ENCODE measurements around the gene MTA3.
A peak's percentile ranks its signal among the peaks of the same experiment; 100 is the strongest.
"Not testable (repeated sequence)": the region's sequence is repeated elsewhere in the genome, so short reads cannot be mapped to it uniquely, and the experiment has no call there.

The MTA3 gene

DNA sequence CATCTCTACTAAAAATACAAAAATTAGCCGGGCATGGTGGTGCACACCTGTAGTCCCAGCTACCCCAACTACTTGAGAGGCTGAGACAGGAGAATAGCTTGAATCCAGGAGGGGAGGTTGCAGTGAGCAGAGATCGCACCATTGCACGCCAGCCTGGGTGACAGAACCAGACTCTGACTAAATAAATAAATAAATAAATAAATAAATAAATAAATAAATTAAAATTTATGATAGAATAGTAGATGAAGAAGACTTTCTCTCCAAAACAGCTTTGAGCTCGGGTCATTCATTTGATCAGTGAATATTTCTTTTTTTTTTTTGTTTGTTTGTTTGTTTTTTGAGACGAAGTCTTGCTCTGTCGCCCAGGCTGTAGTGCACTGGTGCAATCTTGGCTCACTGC is 17.6 kb upstream of the MTA3 start:
- Histone ChIP-seq H3K36me3 (ENCODE audit: control insufficient read depth, insufficient read depth, low read length) (no peaks in the 10 kb centered on the region), H3K4me3 (ENCODE audit: low read depth, low read length) (no peak overlapping the region), H3K9me3 (ENCODE audit: control insufficient read depth, insufficient read depth, low read length) (no peaks in the 10 kb centered on the region), H3K4me1 (ENCODE audit: control insufficient read depth, insufficient read depth, low read length) (peaks cover 24% of the 10 kb centered on the region), H3K9ac (ENCODE audit: low read depth, low read length) (no peak overlapping the region), H3K27me3 (ENCODE audit: control insufficient read depth, insufficient read depth, low read length) (no peaks in the 10 kb centered on the region)

DNA sequence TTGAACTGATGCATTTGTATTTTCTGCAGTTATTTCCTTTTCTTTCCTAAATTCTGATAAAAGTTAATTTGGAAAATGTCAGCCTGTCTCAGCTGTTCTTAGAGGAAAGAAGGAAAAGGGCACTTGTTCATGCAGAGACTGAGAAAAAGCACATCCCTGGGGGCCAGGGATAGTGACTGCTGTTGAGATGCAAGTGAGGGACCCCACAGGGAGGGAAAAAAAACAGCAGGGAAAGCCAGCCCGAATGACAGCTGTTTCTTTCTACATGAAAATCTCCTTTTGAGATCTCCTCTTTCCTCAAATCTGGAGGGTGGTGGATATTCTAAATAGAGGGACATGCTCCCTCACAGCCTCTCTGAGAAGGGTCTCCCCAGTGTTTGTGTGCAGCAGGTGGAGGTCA is 14.0 kb upstream of the MTA3 start:
- Histone ChIP-seq H3K9me3 (ENCODE audit: control insufficient read depth, insufficient read depth, low read length) (no peaks in the 10 kb centered on the region), H3K9ac (ENCODE audit: low read depth, low read length) (no peak overlapping the region), H3K4me1 (ENCODE audit: control insufficient read depth, insufficient read depth, low read length) (peaks cover 12% of the 10 kb centered on the region), H3K27me3 (ENCODE audit: control insufficient read depth, insufficient read depth, low read length) (no peaks in the 10 kb centered on the region), H3K4me3 (ENCODE audit: low read depth, low read length) (no peak overlapping the region), H3K36me3 (ENCODE audit: control insufficient read depth, insufficient read depth, low read length) (no peaks in the 10 kb centered on the region)

DNA sequence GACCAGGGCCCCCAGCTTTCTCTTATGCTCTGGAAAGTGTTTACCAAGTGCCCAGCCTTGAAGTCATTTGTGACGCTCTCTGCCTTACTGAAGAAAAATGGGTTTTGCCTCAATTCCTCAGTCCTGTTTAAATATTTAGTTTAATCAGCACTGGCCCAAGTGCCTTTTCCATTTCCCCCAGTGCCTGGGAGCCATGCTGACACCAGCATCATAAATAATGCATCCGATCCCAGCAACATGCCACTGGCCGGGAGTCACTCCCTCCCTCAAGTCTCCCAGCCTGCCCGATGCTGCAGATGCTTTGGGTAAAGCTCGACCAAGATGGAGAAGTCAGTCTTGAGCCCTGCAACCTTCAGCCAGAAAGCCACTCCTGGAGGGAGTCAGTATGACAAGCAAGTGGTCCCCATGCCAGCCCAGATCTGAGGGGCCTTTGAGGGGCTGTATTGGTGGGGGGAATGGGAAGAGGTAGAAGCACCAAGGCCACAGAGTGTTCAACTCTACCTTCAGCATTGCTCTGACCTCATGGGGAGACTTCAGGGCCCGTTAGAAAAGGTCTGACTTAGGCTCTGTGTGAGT is 12.0 kb upstream of the MTA3 start:
- Histone ChIP-seq H3K4me1 (ENCODE audit: control insufficient read depth, insufficient read depth, low read length) (peaks cover 12% of the 10 kb centered on the region), H3K9ac (ENCODE audit: low read depth, low read length) (no peak overlapping the region)

DNA sequence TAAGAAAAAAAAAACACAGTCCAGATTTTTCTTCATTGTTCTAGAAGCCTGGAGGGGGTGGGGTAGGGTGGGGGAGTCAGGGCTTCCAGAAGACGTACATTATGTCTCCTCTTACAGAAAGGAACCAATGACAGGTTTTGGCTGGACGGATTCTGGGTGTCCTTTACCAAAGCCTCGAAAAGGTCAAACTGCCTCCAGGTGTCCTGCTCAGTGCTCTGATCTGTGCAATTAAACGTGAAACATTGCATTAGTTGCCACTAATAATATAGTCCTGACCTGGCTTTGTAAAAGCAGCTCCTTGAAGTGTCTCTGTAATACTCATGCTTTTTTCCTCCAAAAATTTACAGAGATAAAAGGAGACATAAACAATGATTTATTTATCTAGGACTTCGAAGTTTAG is 11.1 kb upstream of the MTA3 start:
- peaks cover 7% of the 10 kb centered on the region for H3K4me1 ChIP-seq (ENCODE audit: control insufficient read depth, insufficient read depth, low read length)
- no peak overlapping the region for H3K9ac ChIP-seq (ENCODE audit: low read depth, low read length)
- H3K36me3 ChIP-seq (ENCODE audit: control insufficient read depth, insufficient read depth, low read length): no peaks in the 10 kb centered on the region
- H3K9me3 ChIP-seq (ENCODE audit: control insufficient read depth, insufficient read depth, low read length): no peaks in the 10 kb centered on the region
- H3K27me3 ChIP-seq (ENCODE audit: control insufficient read depth, insufficient read depth, low read length): no peaks in the 10 kb centered on the region
- H3K4me3 ChIP-seq (ENCODE audit: low read depth, low read length): no peak overlapping the region

More for the DNA sequence above, 12.0 kb upstream of the MTA3 start:
- H3K36me3 ChIP-seq (ENCODE audit: control insufficient read depth, insufficient read depth, low read length): no peaks in the 10 kb centered on the region
- no peaks in the 10 kb centered on the region for H3K9me3 ChIP-seq (ENCODE audit: control insufficient read depth, insufficient read depth, low read length)
- no peaks in the 10 kb centered on the region for H3K27me3 ChIP-seq (ENCODE audit: control insufficient read depth, insufficient read depth, low read length)
- no peak overlapping the region for H3K4me3 ChIP-seq (ENCODE audit: low read depth, low read length)

DNA sequence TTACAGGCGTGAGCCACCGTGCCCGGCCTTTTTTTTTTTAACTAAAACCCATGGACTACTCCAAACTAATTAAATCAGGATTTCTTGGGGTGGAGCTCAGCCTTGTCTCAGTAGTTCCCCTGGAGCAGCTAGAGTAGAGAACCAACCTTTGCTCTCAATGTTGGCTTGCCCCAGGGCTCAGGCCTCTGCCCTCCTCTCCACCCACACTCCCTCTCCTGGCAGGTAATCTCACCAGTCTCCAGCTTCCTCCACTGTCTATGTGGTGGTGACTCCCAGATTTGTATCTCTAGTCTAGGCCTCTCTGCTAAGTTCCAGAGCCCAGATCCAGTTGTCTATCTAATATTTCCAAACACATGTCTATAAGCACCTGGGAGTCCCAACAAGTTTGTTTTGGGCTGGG is 9.6 kb upstream of the MTA3 start:
- Histone ChIP-seq H3K4me3 (ENCODE audit: low read depth, low read length) (no peak overlapping the region), H3K9me3 (ENCODE audit: control insufficient read depth, insufficient read depth, low read length) (no peaks in the 10 kb centered on the region), H3K4me1 (ENCODE audit: control insufficient read depth, insufficient read depth, low read length) (peaks cover 7% of the 10 kb centered on the region)

DNA sequence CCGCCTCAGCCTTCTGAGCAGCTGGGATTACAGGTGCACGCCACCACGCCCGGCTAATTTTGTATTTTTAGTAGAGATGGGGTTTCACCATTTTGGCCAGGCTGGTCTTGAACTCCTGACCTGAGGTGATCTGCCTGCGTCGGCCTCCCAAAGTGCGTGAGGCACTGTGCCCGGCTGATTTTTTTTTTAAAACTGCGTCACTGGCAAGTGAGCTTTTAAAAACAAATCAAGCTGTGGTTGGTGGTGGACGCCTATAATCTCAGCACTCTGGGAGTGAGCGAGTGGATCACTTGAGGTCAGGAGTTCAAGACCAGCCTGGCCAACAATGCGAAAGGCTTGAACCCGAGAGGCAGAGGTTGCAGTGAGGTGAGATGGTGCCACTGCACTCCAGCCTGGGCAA is 8.3 kb upstream of the MTA3 start:
- H3K27me3 ChIP-seq (ENCODE audit: control insufficient read depth, insufficient read depth, low read length); H3K9me3 ChIP-seq (ENCODE audit: control insufficient read depth, insufficient read depth, low read length); H3K4me1 ChIP-seq (ENCODE audit: control insufficient read depth, insufficient read depth, low read length); H3K9ac ChIP-seq (ENCODE audit: low read depth, low read length); H3K36me3 ChIP-seq (ENCODE audit: control insufficient read depth, insufficient read depth, low read length); H3K4me3 ChIP-seq (ENCODE audit: low read depth, low read length): not testable (repeated sequence)

More for the DNA sequence above, 9.6 kb upstream of the MTA3 start:
- no peaks in the 10 kb centered on the region for H3K36me3 ChIP-seq (ENCODE audit: control insufficient read depth, insufficient read depth, low read length)
- no peaks in the 10 kb centered on the region for H3K27me3 ChIP-seq (ENCODE audit: control insufficient read depth, insufficient read depth, low read length)
- no peak overlapping the region for H3K9ac ChIP-seq (ENCODE audit: low read depth, low read length)

DNA sequence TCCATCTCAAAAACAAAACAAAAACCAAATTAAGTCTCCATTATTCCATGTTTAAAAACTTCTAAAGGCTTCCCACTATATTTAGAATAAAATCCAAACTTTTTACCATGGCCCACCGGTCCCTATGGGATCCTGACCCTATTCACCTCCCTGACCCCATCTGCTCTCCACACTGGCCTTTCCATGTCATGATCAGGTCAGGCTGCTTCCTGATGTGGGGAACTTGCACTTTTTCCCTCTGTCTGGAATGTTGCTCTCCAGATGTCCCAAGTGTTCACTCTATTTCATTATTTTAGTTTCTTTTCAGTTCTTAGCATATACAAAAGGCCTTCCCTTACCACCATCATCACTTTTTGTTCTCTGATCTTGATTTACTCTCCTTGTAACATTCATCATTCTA is 7.5 kb upstream of the MTA3 start:
- Histone ChIP-seq H3K9me3 (ENCODE audit: control insufficient read depth, insufficient read depth, low read length) (no peaks in the 10 kb centered on the region), H3K4me3 (ENCODE audit: low read depth, low read length) (no peak overlapping the region), H3K36me3 (ENCODE audit: control insufficient read depth, insufficient read depth, low read length) (no peaks in the 10 kb centered on the region), H3K9ac (ENCODE audit: low read depth, low read length) (no peak overlapping the region), H3K27me3 (ENCODE audit: control insufficient read depth, insufficient read depth, low read length) (no peaks in the 10 kb centered on the region), H3K4me1 (ENCODE audit: control insufficient read depth, insufficient read depth, low read length) (peaks cover 3% of the 10 kb centered on the region)

DNA sequence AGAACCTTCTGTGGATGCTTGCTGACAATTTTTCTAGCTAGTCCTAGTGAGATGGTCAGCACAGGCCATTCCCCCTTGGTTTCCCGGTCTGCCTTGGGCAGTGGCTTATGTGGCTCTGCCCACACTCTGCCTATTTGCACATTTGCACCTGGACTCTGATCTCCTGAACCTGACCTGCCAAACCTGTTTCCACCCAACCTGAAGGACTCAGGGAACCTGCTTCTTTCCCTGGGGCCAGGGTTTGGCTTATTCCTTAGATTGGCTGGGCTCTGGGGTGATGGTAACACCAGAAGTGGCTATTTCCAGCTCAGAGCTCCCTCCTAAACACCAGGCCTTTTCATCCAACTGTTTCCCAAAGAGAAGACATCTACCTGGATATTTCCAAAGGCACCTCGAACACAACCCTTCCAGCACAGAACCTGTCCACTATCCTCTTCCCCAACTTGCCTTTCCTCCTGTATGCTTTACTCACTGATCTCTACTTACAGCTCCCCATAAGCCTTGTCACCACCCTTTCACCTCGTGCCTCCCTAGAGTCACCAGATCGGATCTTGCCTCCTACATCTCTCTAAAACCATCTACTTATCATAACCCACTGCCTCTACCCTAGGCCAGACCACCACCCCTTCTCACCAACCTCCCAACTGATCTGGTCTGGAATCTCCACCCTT is 5.8 kb upstream of the MTA3 start:
- Histone ChIP-seq H3K9me3 (ENCODE audit: control insufficient read depth, insufficient read depth, low read length) (no peaks in the 10 kb centered on the region), H3K4me3 (ENCODE audit: low read depth, low read length) (no peak overlapping the region), H3K4me1 (ENCODE audit: control insufficient read depth, insufficient read depth, low read length) (peaks cover 9% of the 10 kb centered on the region), H3K27me3 (ENCODE audit: control insufficient read depth, insufficient read depth, low read length) (no peaks in the 10 kb centered on the region), H3K36me3 (ENCODE audit: control insufficient read depth, insufficient read depth, low read length) (no peaks in the 10 kb centered on the region), H3K9ac (ENCODE audit: low read depth, low read length) (no peak overlapping the region)

DNA sequence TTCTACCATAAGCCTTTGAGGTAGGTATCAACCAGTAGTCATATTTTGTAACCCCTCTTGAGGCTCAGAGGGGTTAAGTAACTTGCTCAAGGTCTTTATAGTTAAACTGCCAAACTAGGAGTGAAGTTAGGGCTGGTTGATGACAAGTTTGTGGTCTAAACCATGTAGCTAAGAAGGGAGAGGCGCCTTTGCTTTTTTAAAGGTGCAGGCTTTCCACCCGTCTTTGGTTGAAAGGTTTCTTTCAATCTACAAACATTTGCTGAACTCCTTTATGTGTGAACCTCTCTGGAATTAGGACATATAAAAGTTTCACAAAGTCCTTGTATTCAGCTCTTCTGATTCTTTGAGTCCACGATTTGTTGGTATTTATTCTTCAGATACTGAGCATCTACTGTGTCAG is 2.4 kb upstream of the MTA3 start:
- Histone ChIP-seq H3K9me3 (ENCODE audit: control insufficient read depth, insufficient read depth, low read length) (no peaks in the 10 kb centered on the region), H3K27me3 (ENCODE audit: control insufficient read depth, insufficient read depth, low read length) (no peaks in the 10 kb centered on the region), H3K36me3 (ENCODE audit: control insufficient read depth, insufficient read depth, low read length) (peaks cover 5% of the 10 kb centered on the region), H3K4me1 (ENCODE audit: control insufficient read depth, insufficient read depth, low read length) (peaks cover 11% of the 10 kb centered on the region), H3K4me3 (ENCODE audit: low read depth, low read length) (no peak overlapping the region), H3K9ac (ENCODE audit: low read depth, low read length) (no peak overlapping the region)

DNA sequence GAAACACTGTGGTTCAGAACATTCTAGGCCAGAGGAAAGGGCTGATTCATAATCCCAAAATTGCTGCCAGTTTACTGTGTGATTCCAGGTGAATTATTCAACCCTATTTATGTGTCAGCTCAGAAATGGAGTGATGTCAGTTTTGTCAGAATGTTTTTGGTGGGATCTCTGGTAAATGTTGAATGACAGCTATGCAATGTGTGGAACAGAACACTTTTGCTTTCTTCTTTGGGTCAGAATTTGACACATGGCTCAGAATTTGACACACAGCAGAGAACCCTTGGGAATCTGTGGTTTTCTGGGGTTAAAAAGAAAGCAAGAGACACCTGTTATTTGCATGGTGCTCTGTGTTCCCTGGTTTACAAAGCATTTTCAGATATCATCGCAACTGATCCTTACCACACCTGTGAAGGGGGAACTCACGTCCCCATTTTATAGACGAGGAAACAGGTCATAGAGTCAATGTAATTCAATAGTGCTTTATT is 1.6 kb upstream of the MTA3 start:
- Histone ChIP-seq H3K27me3 (ENCODE audit: control insufficient read depth, insufficient read depth, low read length) (no peaks in the 10 kb centered on the region), H3K9me3 (ENCODE audit: control insufficient read depth, insufficient read depth, low read length) (no peaks in the 10 kb centered on the region), H3K9ac (ENCODE audit: low read depth, low read length) (no peak overlapping the region), H3K36me3 (ENCODE audit: control insufficient read depth, insufficient read depth, low read length) (peaks cover 5% of the 10 kb centered on the region), H3K4me1 (ENCODE audit: control insufficient read depth, insufficient read depth, low read length) (peaks cover 11% of the 10 kb centered on the region), H3K4me3 (ENCODE audit: low read depth, low read length) (no peak overlapping the region)

DNA sequence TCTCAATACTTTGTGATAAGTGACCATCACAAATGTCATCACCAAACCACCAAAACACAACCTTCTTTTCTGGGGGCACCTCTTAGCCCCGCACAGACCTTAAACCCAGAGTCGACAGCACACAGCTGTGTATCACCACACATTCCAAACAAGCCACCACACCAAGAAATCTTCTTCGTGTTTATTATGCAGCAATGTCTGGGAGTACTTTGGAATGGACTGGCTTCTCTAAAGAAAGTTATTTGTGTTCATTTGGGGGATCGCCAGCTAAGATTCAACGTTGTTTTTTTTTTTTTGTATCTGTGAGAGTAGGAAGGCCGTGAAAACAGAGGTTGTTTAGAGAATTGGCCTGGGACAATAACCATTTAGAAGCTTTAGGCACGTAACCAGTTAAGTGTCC is 1.1 kb upstream of the MTA3 start:
- Histone ChIP-seq H3K9me3 (ENCODE audit: control insufficient read depth, insufficient read depth, low read length) (no peaks in the 10 kb centered on the region), H3K4me3 (ENCODE audit: low read depth, low read length) (peak overlapping the region; percentile 55), H3K36me3 (ENCODE audit: control insufficient read depth, insufficient read depth, low read length) (peaks cover 8% of the 10 kb centered on the region), H3K27me3 (ENCODE audit: control insufficient read depth, insufficient read depth, low read length) (no peaks in the 10 kb centered on the region), H3K4me1 (ENCODE audit: control insufficient read depth, insufficient read depth, low read length) (peaks cover 11% of the 10 kb centered on the region), H3K9ac (ENCODE audit: low read depth, low read length) (peak overlapping the region; percentile 85)

DNA sequence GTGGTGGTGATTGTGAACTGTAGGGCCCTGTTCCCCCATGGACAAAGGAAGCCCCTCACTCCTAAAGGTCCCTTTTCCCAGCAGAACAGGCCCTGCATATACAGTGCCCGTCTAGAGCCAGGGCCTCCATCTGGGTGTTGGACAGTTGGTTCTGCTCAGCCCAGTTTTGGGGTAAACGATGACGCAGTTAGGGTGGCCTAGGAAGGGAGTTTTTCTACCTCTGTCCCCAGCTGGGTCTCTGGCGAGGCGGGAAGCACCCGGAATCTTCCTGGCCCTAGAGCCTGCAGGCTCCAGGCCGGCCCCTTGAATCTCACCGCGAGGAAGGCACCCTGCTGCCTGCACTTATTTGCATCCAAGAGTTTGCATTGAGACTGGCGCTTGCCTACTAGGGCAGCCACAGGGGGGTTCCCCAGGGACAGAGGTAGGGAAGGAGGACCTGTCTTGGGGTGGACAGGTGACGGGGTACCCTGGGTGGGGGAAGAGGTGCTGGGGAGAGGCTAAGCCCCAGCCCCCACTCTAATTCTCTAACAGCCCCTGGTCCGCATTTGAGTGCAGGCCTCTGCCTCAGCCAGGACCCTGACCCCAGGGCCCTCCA is 529 bp upstream of the MTA3 start:
- H3K9ac ChIP-seq (ENCODE audit: low read depth, low read length): peak overlapping the region; percentile 85
- peak overlapping the region; percentile 55 for H3K4me3 ChIP-seq (ENCODE audit: low read depth, low read length)
- peaks cover 12% of the 10 kb centered on the region for H3K4me1 ChIP-seq (ENCODE audit: control insufficient read depth, insufficient read depth, low read length)
- peaks cover 13% of the 10 kb centered on the region for H3K36me3 ChIP-seq (ENCODE audit: control insufficient read depth, insufficient read depth, low read length)
- no peaks in the 10 kb centered on the region for H3K27me3 ChIP-seq (ENCODE audit: control insufficient read depth, insufficient read depth, low read length)
- H3K9me3 ChIP-seq (ENCODE audit: control insufficient read depth, insufficient read depth, low read length): no peaks in the 10 kb centered on the region

All from iPS-15b (cell line).